Measurements from ENCODE around the gene PSME1. TPM values are rescaled to one million over a fixed set of nuclear protein-coding genes. Genes with fewer than 3 reads are reported as not detected.

Gene PSME1
- total RNA-seq = 100 to 1,000 TPM; 221 to 291 (median 259) TPM
- total RNA-seq (2013) = 303 TPM
- 95.4 to 301 (median 163) reads per million in 29 experiments for total RNA-seq

DNA sequence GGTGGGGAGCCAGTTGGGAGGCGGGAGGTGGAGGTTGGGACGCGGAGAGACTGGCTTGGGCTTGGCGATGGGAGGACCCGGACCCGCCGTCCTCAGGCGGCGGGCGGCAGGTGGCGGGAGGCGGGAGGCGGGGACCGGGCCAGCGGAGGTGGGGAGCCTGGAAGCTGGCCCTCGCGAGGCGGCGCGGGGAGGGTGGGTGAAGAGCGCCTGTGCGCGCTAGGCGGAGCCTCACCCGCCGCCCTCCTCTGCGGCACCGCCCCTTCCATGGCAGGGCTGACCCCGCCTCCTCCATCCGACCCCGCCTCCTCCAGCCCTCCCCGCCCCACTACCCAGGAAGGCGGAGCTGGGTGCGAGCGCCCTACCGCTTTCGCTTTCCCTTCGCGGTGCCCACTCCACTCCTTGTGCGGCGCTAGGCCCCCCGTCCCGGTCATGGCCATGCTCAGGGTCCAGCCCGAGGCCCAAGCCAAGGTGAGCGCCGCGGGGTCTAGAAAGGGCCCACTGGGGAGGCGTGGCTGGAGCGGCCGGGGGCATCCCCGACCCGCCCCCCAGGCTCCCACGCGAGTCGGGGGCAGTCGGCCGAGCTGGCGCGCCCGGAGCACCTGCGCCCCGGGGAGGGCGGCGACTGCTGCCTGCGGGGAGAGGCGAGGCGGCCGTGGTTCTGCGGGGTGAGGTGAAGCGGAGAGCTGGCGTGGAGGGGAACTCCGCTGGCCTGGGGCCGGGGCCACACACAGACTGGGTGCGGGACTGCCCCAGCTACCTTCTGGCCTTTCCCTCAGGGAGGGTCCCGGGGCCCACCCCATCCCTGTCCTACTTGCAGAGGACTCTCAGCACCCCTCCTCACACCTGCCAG is at the start of gene PSME1:
Gene PSME1 (plus strand): TSS at position 361 of the 850 bp plus-strand sequence. CDS start 69 bp downstream, at position 430.
- no peaks in the 10 kb centered on the region for H3K27me3 ChIP-seq (replicated peaks in 1 of 2; ENCODE audit: control insufficient read depth in 2 of 2, extremely low read depth in 1 of 2, insufficient read depth in 2 of 2, low read length in 1 of 2)
- no peaks in the 10 kb centered on the region for H3K9me3 ChIP-seq
- H3K27me3 Mint-ChIP-seq = no peaks in the 10 kb centered on the region
- under 1% methylated on average over 73 of the region's 75 CpGs for WGBS (ENCODE audit: insufficient coverage)
- peaks cover 22 to 67% of the 10 kb centered on the region in 2 experiments for H3K4me1 ChIP-seq (ENCODE audit: control insufficient read depth in 1 of 2, extremely low read depth in 1 of 2, insufficient read depth in 2 of 2, low read length in 2 of 2)
- no peaks in the 10 kb centered on the region for H3K9me3 Mint-ChIP-seq
- peak within 1 kb of the TSS; percentile 78 to 84 for H3K4me3 ChIP-seq (ENCODE audit: control insufficient read depth in 1 of 2, extremely low read depth in 1 of 2, low read length in 1 of 2)
- ATAC-seq (replicated peaks in 1 of 4) = peak; percentile 94 to 98 (median 95)
- ChIA-PET POLR2A (interaction anchor here (0.6 to 1.9 kb wide), 12 partner anchors 9 to 307 kb away, joined by 3 to 9 read pairs (median 4); partner anchors contain the start of genes DCAF11 (in 1 of the 2), IRF9 (in 1 of the 2), NRL (in 1 of the 2) and RNF31 (in 1 of the 2)), CTCF (interaction anchor here in 1 of 2 donors (0.6 to 3.1 kb wide), 7 partner anchors 11 to 118 kb away, joined by 3 to 18 read pairs (median 6); partner anchors contain the start of genes DCAF11, IRF9, NRL and PSME2)
- H3K27ac ChIP-seq (ENCODE audit: low read length) = peak within 1 kb of the TSS; percentile 79
- H3K27ac Mint-ChIP-seq = peak within 1 kb of the TSS; percentile 91 to 95
- H3K36me3 Mint-ChIP-seq = peaks cover 17% of the 10 kb centered on the region
- peak; percentile 80 to 97 (median 92) for DNase-seq
- peak within 1 kb of the TSS; percentile 89 to 97 (median 91) for H3K4me3 Mint-ChIP-seq
- H3K36me3 ChIP-seq (ENCODE audit: control insufficient read depth in 2 of 2, extremely low read depth in 1 of 2, insufficient read depth in 1 of 2, low read length in 1 of 2) = peaks cover 13 to 24% of the 10 kb centered on the region in 2 donors
- H3K4me1 Mint-ChIP-seq = peaks cover 64 to 68% (median 67%) of the 10 kb centered on the region in 3 donors

DNA sequence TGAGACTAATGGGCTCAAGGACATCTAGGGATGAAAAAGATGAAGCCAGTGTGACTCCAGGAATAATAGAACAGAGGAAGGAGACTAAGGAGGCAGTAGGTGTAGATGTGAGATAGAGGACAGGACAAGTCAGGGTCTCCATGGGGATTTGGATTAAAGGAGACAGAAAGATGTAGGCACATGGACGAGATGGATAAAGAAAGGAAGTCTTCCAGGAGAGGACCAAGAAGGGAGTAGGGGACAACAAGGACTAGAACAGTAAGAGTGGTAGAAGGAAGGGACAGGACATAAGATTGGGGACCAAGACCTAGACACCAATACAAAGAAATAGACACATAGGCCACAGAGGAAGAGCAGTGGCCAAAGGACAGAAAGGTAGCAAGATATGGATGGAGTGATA is 49.0 kb upstream of the PSME1 start:
- no peak overlapping the region for H3K4me3 Mint-ChIP-seq
- DNase-seq (no peak), ATAC-seq (replicated peaks in 1 of 4) (no peak)
- H3K9me3 Mint-ChIP-seq = no peaks in the 10 kb centered on the region
- H3K27ac Mint-ChIP-seq = no peak overlapping the region
- Histone ChIP-seq H3K4me3 (ENCODE audit: control insufficient read depth in 1 of 2, extremely low read depth in 1 of 2, low read length in 1 of 2) (no peak overlapping the region), H3K4me1 (ENCODE audit: control insufficient read depth in 1 of 2, extremely low read depth in 1 of 2, insufficient read depth in 2 of 2, low read length in 2 of 2) (peaks cover 0 to 9% of the 10 kb centered on the region in 2 experiments), H3K27ac (ENCODE audit: low read length) (no peak overlapping the region), H3K9me3 (no peaks in the 10 kb centered on the region), H3K27me3 (replicated peaks in 1 of 2; ENCODE audit: control insufficient read depth in 2 of 2, extremely low read depth in 1 of 2, insufficient read depth in 2 of 2, low read length in 1 of 2) (no peaks in the 10 kb centered on the region), H3K36me3 (ENCODE audit: control insufficient read depth in 2 of 2, extremely low read depth in 1 of 2, insufficient read depth in 1 of 2, low read length in 1 of 2) (no peaks in the 10 kb centered on the region)
- no peaks in the 10 kb centered on the region for H3K36me3 Mint-ChIP-seq
- CTCF ChIA-PET = interaction anchor here in 1 of 2 donors (1.4 kb wide), 1 partner anchor 22 kb away, joined by 4 read pairs; no protein-coding TSS in a partner anchor
- peaks cover 8 to 20% (median 11%) of the 10 kb centered on the region in 3 donors for H3K4me1 Mint-ChIP-seq
- POLR2A ChIA-PET = no interaction called here
- no peaks in the 10 kb centered on the region for H3K27me3 Mint-ChIP-seq
- no CpG with 5 or more reads among the region's 1 CpG for WGBS (ENCODE audit: insufficient coverage)

DNA sequence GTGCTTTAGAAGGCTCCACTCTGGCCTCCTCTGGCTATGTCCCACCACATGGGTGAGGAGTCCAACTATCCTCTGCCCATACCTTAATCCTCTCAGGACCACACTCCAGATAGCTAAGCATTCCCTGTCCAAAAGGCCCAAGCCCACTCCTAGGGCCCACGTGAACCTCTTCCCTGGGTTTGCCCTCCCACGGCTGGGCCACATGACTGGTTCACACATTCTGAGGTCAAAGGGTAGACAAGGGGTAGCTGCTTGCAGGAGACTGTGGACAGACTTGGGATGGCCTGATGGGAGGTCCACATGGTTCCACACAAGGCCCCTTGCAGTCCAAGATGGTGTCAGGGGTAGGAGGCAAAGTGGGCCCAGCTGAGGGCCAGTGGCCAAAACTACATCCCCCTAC is 47.9 kb upstream of the PSME1 start:
- ATAC-seq (replicated peaks in 1 of 4) (no peak), DNase-seq (no peak)
- Histone ChIP-seq H3K36me3 (ENCODE audit: control insufficient read depth in 2 of 2, extremely low read depth in 1 of 2, insufficient read depth in 1 of 2, low read length in 1 of 2) (no peaks in the 10 kb centered on the region), H3K27me3 (replicated peaks in 1 of 2; ENCODE audit: control insufficient read depth in 2 of 2, extremely low read depth in 1 of 2, insufficient read depth in 2 of 2, low read length in 1 of 2) (no peaks in the 10 kb centered on the region), H3K9me3 (no peaks in the 10 kb centered on the region), H3K4me1 (ENCODE audit: control insufficient read depth in 1 of 2, extremely low read depth in 1 of 2, insufficient read depth in 2 of 2, low read length in 2 of 2) (peaks cover 0 to 5% of the 10 kb centered on the region in 2 experiments), H3K27ac (ENCODE audit: low read length) (no peak overlapping the region), H3K4me3 (ENCODE audit: control insufficient read depth in 1 of 2, extremely low read depth in 1 of 2, low read length in 1 of 2) (no peak overlapping the region)
- Mint-ChIP-seq H3K4me1 (peaks cover 5 to 18% (median 13%) of the 10 kb centered on the region in 3 donors), H3K9me3 (no peaks in the 10 kb centered on the region), H3K27ac (no peak overlapping the region), H3K27me3 (no peaks in the 10 kb centered on the region), H3K4me3 (no peak overlapping the region), H3K36me3 (no peaks in the 10 kb centered on the region)
- CTCF ChIA-PET = interaction anchor here (0.7 kb wide), 3 partner anchors 7 to 402 kb away, joined by 4 to 8 read pairs (median 5); no protein-coding TSS in a partner anchor
- POLR2A ChIA-PET = no interaction called here
- 69% methylated on average over 2 of the region's 2 CpGs for WGBS (ENCODE audit: insufficient coverage)

- Histone ChIP-seq H3K4me3 (ENCODE audit: control insufficient read depth in 1 of 2, extremely low read depth in 1 of 2, low read length in 1 of 2) (no peak overlapping the region), H3K27ac (ENCODE audit: low read length) (no peak overlapping the region), H3K27me3 (replicated peaks in 1 of 2; ENCODE audit: control insufficient read depth in 2 of 2, extremely low read depth in 1 of 2, insufficient read depth in 2 of 2, low read length in 1 of 2) (no peaks in the 10 kb centered on the region), H3K4me1 (ENCODE audit: control insufficient read depth in 1 of 2, extremely low read depth in 1 of 2, insufficient read depth in 2 of 2, low read length in 2 of 2) (peaks cover 0 to 16% of the 10 kb centered on the region in 2 experiments), H3K36me3 (ENCODE audit: control insufficient read depth in 2 of 2, extremely low read depth in 1 of 2, insufficient read depth in 1 of 2, low read length in 1 of 2) (no peaks in the 10 kb centered on the region), H3K9me3 (no peaks in the 10 kb centered on the region)
- peaks cover 12 to 31% (median 21%) of the 10 kb centered on the region in 3 donors for H3K4me1 Mint-ChIP-seq
- ChIA-PET CTCF (interaction anchor here (0.6 to 7.6 kb wide), 14 partner anchors 8 to 501 kb away, joined by 3 to 96 read pairs (median 5); partner anchors contain the start of gene IRF9 (in 1 of the 2)), POLR2A (no interaction called here)
- no peaks in the 10 kb centered on the region for H3K27me3 Mint-ChIP-seq
- no peaks in the 10 kb centered on the region for H3K9me3 Mint-ChIP-seq
- H3K27ac Mint-ChIP-seq = no peak overlapping the region
- DNase-seq = no peak
- ATAC-seq (replicated peaks in 1 of 4) = no peak
- WGBS (ENCODE audit: insufficient coverage) = 100% methylated on average over 3 of the region's 6 CpGs
- no peaks in the 10 kb centered on the region for H3K36me3 Mint-ChIP-seq
- H3K4me3 Mint-ChIP-seq = no peak overlapping the region
Observed at GRCh38 chr14:24089890-24090289, 46.1 kb upstream of the PSME1 start.

DNA sequence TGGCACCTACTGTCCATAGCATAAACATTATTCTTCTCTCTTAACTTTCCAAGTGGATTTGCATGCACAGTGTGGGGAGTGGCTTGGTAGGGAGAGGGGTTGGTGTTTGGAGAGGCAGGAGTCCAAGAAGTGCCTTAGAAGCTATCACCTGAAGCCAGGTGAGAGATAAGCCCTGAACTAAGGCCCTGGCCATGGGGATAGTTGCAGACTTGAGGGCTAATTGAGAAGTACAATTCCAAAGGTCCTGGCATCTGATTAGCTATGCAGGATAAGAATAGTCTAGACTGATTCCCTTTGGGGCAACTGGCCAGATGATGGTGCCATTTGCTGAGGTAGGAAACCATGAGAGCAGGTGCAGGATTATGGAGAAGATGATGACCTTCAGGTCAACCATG is 43.9 kb upstream of the PSME1 start:
- Histone ChIP-seq H3K4me1 (ENCODE audit: control insufficient read depth in 1 of 2, extremely low read depth in 1 of 2, insufficient read depth in 2 of 2, low read length in 2 of 2) (peaks cover 5 to 26% of the 10 kb centered on the region in 2 experiments), H3K27ac (ENCODE audit: low read length) (no peak overlapping the region), H3K4me3 (ENCODE audit: control insufficient read depth in 1 of 2, extremely low read depth in 1 of 2, low read length in 1 of 2) (no peak overlapping the region), H3K27me3 (replicated peaks in 1 of 2; ENCODE audit: control insufficient read depth in 2 of 2, extremely low read depth in 1 of 2, insufficient read depth in 2 of 2, low read length in 1 of 2) (no peaks in the 10 kb centered on the region), H3K36me3 (ENCODE audit: control insufficient read depth in 2 of 2, extremely low read depth in 1 of 2, insufficient read depth in 1 of 2, low read length in 1 of 2) (peaks cover 0 to under 1% of the 10 kb centered on the region in 2 donors), H3K9me3 (no peaks in the 10 kb centered on the region)
- peaks cover 28 to 46% (median 39%) of the 10 kb centered on the region in 3 donors for H3K4me1 Mint-ChIP-seq
- peak overlapping the region; percentile 91 to 98 for H3K27ac Mint-ChIP-seq
- H3K9me3 Mint-ChIP-seq = no peaks in the 10 kb centered on the region
- DNase-seq = no peak
- ChIA-PET POLR2A (interaction anchor here in 1 of 2 donors (0.6 kb wide), 2 partner anchors 12 to 15 kb away, joined by 3 read pairs; no protein-coding TSS in a partner anchor), CTCF (interaction anchor here (1.0 to 7.6 kb wide), 3 partner anchors 11 to 22 kb away, joined by 5 to 96 read pairs (median 17); partner anchors contain the start of genes DCAF11 (in 1 of the 2) and NRL (in 1 of the 2))
- no peaks in the 10 kb centered on the region for H3K27me3 Mint-ChIP-seq
- H3K36me3 Mint-ChIP-seq = peaks cover 4% of the 10 kb centered on the region
- peak overlapping the region; percentile 93 to 97 (median 96) for H3K4me3 Mint-ChIP-seq
- ATAC-seq (replicated peaks in 1 of 4) = no peak
